Activated T-cell treated with anti-CD3 and anti-CD28 coated beads for 1 hour (primary cell): ENCODE data around the gene ZNF3.
"Not testable (repeated sequence)": the region's sequence is repeated elsewhere in the genome, so short reads cannot be mapped to it uniquely, and the experiment has no call there.

ENCODE experiments used
- DNase-seq: peaks from one replicate; pipeline ENCODE4 v3.0.0-alpha.2; 2020; ENCODE audit warnings: low read depth

ZNF3 gene

DNA sequence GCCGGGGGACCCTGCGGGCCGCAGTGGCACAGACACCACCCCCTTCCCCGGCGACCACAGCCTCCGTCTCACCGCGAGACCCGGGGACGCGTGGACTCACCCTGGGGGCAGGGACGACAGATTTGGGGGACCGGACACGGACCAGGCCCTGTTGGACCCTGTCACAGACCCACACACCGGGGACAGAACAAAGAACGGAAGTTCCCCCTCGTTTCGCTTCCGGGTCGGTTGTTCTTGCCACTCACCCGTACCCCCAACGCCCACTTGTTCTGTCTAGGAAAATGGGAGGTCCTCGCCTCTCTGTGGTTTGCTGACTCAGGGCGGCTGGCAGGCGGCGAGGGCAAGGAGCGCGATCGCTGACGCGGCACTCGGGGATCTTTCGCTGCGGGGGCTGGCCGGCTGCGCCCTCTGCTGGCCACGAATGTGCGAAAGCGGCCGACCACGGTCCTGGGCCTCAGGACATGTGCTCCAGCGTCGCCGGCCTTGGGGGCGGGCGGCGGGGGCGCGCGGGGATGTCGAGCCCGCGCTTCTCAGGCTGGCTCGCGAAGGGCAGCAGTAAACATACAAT, at the start of gene ZNF3:
TSS of gene ZNF3 (minus strand) at position 189 of the 568 bp plus-strand sequence. CDS start 4,366 bp downstream, outside the sequence.
- peak; percentile 93 for DNase-seq

DNA sequence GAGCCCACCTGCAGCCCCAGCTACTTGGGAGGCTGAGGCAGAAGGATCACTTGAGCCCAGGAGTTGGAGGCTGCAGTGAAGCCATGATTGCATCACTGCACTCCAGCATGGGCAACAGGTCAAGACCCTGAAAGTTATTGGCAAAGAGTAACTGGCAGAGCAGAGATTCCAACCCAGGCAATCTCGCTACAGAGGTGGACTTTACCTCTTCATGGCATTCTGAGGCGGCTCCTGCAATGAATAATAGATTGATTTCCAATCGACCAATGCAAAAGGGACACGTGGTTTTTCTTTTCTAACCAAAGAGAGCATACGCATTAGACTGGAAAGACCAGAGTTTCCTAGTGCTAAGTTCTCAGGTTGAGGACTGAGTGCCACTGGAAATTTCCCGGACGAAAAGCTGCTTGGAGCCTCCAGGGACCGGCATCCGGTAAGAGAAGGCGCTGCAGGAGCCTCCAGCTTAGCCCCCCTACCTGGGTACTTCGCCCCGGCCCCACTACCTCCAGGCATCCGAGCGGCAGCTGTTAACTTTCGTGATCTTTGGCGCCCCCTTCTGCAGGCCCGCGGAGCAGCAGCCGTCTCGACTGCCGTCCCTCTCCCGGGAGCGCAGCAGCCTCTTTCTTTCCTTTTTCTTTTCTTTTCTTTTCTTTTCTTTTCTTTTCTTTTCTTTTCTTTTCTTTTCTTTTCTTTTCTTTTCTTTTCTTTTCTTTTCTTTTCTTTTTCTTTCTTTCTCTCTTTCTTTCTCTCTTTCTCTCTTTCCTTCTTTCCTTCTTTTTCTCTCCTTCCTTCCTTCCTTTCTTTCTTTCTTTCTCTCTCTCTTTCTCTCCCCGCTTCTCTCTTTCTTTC, 49.3 kb upstream of the ZNF3 start:
- peak; percentile 80 for DNase-seq

DNA sequence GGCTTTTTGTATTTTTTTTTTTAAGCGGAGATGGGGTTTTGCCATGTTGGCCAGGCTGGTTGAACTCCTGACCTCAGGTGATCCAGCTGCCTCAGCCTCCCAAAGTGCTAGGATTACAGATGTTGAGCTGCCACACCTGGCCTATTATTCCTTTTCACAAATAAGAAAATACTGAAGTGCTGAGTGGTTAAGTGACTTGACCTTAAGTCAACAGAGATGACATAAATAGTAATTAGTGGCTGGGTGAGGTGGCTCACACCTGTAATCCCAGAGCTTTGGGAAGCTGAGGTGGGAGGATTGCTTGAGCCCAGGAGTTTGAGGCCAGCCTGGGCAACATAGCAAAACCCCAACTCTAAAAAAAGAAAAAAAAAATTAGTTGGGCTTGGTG, 48.7 kb upstream of the ZNF3 start:
- not testable (repeated sequence) for DNase-seq

DNA sequence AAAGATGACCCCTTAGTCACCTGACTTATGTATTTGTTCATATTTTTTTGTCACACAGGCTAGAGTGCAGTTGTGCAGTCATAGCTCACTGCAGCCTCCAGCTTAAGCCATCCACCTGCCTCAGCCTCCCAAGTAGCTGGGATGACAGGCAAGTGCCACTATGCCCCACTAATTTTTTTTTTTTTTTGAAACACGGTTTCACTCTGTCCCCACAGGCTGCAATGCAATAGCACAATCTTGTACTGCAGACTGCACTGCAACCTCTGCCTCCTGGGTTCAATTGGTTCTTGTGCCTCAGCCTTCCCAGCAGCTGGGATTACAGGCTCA, 47.1 kb upstream of the ZNF3 start:
- no peak for DNase-seq

DNA sequence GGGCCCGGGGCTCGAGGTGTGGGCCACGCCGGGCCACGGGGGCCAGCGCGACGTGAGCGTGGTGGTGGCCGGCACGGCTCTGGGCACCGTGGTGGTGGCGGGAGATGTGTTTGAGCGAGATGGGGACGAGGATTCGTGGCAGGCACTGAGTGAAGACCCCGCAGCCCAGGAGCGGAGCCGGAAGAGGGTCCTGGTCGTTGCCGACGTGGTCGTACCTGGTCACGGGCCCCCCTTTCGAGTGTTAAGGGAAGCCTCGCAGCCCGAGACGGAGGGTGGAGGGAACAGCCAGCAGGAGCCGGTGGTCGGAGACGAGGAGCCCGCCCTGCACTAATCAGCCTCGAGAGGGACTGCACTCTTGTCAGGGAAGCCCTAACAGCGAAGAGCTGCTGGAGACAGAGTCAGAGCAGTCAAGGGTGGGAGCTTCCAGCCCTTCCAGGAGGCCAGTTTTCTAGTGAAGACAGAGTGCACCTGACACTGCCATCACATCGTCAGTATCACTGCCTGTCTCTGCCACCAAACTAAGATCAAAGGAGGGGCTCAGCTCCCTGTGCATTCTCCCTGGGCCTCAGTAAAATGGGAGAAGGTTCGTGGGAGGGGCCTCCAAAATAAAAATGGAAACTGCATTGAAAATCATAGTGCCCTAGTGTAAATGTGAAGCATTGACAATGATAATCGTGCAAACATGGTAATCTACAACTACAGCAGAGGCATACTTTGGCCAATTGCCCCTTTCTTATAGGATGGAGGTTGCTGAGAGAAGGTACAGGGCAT, 46.5 kb upstream of the ZNF3 start:
- DNase-seq = no peak

DNA sequence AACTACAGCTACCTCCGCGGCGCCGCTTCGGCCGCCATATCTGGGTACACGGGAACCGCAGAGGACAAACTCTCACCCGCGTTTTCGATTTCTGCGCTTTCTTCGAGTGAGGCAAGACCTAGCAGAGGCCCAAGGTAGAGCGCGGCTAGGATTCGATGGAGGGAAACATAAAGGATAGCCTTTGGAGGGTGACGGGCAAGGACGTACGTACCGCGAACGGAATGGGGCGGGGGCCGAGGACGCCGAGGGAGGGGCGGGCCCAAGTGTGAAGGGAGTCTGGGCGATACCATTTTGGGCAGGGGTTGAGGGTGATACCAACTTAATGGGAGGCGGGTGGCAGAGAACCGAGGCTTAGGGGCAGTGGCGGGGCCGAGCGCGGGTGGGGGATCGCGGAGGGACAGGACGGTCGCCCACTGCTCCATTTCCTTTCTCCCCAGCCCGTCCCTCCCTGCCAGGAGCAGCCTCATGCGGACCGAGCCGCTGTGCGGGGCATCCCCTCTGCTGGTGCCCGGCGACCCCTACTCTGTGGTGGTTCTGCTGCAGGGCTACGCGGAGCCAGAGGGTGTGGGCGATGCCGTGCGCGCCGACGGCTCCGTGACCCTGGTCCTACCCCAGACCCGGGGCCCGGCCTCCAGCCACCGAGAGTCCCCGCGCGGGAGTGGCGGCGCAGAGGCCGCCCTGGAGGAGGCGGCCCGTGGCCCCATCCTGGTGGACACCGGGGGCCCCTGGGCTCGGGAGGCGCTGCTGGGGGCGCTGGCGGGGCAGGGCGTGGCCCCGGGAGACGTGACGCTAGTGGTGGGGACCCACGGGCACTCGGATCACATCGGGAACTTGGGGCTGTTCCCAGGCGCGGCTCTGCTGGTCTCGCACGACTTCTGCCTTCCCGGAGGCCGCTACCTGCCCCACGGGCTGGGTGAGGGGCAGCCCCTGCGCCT, 45.7 kb upstream of the ZNF3 start, which contains the start of gene MBLAC1:
TSS of gene MBLAC1 (plus strand) at position 37 of the 935 bp plus-strand sequence. CDS start at position 466, 429 bp downstream.
- DNase-seq = peak; percentile 90

DNA sequence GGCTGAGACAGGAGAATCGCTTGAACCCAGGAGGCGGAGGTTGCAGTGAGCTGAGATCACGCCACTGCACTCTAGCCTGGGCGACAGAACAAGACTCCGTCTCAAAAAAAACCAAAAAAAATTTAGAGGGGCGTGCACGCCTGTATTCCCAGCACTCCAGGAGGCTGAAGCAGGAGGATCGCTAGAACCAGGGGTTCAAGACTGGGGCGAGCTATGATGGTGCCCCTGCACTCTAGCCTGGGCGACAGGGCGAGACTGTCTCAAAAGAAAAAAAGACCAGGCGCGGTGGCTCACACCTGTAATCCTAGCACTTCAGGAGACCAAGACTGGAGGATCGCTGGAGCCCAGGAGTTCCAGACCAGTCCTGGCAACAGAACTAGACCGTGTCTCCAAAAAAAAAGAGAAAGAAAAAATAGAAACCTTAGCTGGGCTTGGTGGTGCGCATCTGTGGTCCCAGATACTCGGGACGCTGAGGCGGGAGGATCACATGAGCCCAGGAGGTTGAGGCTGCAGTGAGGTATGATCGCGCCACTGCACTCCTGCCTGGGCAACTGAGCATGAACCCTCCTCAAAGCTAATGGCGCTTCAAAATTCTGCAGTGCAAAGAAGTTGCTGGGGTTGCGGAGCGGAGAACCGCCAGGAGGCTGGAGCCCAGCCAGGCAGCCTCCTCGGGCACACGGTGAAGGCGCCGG, 44.9 kb upstream of the ZNF3 start:
- DNase-seq = no peak

DNA sequence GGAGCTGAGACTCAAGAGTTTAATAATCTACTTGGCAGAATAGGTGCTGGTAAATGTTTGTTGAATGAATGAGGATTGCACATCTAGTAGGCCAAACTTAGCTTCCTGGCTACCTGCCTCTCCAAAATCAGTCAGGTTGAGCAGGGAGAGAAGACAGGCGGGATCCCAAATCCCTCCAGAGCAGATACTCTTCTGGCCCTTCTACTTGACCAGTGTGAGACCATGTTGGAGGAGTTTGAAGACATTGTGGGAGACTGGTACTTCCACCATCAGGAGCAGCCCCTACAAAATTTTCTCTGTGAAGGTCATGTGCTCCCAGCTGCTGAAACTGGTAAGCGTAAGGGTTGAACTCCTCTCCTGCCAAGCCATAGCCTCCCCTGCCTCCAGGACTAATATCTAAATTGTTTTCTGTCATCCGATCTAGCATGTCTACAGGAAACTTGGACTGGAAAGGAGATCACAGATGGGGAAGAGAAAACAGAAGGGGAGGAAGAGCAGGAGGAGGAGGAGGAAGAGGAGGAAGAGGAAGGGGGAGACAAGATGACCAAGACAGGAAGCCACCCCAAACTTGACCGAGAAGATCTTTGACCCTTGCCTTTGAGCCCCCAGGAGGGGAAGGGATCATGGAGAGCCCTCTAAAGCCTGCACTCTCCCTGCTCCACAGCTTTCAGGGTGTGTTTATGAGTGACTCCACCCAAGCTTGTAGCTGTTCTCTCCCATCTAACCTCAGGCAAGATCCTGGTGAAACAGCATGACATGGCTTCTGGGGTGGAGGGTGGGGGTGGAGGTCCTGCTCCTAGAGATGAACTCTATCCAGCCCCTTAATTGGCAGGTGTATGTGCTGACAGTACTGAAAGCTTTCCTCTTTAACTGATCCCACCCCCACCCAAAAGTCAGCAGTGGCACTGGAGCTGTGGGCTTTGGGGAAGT, 43.0 kb upstream of the ZNF3 start:
- DNase-seq = no peak

DNA sequence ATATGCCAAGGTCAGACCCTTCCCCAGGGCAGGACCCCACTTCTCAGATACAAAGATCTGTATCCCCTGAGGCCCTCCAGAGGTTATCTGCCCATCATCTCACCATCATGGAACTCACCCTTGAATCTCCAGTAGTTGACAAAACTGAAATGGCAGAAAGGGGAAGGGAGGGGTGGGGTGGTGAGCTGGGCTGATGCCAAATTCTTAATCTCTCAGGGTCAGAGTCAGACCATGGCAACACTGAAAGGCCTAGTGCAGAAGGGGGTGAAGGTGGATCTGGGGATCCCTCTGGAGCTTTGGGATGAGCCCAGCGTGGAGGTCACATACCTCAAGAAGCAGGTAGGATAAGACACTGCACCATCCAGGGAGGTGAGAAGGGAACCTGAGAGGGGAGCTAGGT, 41.0 kb upstream of the ZNF3 start:
- no peak for DNase-seq

DNA sequence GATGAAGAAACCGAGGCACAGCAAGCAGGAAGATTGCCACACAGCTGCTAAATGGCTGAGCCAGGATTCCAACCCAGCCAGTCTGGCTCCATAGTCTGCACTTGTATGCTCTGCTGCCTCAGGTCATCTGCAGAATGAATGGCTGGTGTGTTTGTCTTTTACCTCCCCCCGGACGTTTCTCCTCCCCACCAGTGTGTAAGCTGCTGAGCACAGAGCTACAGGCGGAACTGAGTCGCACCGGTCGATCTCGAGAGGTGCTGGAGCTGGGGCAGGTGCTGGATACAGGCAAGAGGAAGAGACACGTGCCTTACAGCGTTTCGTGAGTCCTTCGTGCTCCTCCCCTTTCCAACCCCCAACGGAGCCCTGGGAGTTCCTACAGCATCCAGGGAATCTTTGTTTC, 40.5 kb upstream of the ZNF3 start:
- DNase-seq = no peak

DNA sequence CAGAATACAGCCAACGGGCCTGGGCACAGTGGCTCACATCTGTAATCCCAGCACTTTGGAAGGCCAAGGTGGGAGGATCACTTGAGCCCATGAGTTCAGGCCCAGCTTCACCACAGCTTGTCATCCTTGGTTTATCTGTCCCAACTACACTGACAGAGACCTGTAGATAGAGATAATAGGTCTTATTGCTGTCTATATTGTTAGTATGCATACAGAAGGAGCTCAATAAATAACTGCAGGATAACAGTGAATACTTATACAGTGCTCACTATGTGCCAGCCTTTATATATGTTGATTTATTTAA, 39.2 kb upstream of the ZNF3 start:
- DNase-seq = no peak

DNA sequence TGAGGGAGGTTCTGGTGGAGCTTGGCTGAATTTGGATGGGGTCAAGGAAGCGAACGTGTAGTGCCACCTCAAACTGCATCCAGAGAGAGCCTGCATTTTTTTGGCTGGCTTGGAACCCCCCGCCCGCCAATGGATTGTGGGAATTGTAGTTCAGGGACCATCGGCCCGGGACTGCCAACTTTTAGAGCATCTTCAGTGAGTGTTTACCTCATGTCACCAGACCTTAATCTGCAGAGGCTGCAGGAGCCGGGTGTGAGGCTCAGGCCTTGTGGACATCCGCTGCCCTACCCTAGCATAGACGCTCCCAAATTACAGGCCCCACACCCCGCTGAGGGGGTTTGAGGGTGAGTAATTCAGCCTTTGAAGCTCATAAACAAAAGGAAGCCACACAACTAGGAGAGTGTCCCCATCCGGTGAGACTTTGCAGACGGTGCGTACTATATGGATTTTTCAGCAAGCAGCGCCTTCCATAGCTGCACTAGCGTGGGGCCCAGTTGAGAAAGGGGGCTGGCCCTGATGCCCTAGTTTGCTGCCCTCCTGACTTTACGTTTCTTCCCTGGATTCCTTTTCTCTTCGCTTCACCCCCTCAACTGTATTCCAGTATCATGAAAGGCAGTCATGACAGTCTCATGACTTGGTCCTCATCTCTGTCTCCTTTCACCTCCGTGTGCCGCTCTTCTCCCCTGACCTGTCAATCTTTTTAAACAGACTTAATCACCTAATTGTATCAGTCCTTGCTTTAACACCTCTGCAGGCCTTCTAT, 38.6 kb upstream of the ZNF3 start:
- peak; percentile 53 for DNase-seq

DNA sequence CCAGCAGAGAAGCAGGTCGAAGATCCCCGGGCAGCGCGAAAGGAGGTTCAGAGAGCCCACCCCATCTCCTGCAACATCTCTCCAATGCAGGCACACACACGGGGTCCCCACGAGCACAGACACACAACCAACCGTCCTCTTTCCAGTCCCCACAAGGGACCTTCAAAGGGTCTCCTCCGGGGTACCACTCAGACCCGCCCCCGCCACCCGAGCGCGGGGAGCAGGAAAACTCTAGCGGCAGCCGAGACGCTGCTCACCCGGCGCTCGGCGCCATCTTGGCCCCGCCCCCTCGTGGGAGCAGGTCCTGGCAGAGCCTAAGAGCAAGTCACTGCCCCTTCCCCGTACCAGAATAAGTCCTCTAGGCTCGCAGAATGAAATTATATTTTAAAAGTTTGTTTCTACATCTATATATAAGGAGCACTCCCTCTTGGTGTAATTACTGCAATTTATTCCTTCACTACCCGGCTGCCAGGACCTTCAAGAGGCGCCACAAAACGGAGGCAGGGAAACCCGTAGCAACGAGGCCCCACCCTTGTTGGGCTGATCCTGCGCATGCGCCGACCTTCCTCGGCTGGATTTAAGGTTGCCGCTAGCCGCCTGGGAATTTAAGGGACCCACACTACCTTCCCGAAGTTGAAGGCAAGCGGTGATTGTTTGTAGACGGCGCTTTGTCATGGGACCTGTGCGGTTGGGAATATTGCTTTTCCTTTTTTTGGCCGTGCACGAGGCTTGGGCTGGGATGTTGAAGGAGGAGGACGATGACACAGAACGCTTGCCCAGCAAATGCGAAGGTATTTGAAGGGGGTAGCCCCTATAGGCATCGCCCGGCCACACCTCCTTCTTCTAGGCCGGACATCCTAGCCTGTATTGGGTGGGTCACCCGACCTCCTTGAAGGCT, 37.8 kb upstream of the ZNF3 start, which contains the start of the genes CNPY4 and TAF6:
TSS of gene CNPY4 (plus strand) at position 563 of the 898 bp plus-strand sequence. CDS start at position 674, 111 bp downstream.
TSS of gene TAF6 (minus strand) at position 287 of the 898 bp plus-strand sequence. CDS start 5,149 bp downstream, outside the sequence.
- peak; percentile 95 for DNase-seq

DNA sequence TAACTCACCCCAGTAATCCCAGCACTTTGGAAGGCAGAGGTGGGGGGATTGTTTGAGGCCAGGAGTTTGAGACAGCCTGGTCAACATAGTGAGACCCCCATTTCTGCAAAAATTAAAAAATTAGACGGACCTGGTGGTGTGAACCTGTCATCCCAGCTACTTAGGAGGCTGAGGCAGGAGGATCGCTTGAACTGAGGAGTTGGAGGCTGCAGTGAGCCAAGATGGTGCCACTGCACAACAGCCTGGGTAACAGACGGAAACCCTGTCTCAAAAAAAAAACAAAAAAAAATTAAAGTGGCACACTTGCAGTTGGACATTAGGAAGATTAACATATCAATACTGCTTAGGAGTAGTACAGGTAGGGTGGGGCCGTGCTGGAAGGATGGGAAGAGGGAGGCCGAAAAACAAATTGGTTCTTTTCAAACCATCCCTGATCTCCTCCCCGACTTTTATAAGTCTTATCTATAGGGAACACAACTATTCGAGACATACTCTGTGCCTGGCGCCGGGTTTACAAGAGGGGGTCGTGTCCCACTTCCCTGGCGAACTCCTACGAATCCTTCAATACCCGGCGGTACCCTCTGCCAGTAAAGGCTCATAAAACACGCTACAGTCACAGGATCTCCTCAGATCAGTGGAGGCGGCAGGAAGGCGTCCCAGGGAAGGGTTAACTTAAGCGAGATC, 37.0 kb upstream of the ZNF3 start:
- DNase-seq = no peak

DNA sequence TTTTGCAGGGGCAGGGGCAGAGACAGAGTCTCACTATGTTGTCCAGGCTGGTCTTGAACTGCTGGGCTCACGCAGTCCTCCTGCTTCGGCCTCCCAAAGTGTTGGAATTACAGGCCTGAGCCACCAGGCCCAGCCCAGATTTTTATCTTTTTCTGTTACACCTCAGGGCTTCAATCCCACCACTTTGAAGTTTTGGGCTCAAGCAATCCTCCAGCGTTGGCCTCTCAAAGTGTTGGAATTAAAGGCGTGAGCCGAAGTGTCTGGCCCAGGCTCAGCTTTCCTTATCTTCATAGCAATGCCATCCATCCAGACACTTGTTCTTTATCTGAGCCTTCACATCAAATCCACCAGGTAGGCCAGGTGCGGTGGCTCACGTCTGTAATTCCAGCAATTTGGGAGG, 33.5 kb upstream of the ZNF3 start:
- DNase-seq = no peak

DNA sequence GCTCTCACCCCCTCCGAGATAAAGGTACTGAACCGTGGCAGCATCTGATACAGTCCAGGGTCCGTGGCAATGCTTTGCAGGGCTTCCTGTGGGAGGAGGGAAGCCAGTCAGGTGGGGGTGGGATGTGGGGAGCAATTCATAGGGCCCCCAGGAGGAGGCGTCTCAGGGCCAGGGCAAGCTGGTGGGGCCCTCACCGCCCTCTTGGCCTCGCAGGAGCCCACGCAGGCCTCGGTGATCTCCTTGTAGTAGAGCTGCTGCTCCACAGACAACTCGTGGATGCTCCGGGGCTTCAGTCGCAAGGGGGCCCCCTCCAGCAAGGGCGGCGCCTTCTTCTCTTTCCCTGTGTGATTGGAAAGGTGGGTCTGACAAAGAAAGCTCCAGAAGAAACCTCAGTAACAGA, 30.4 kb upstream of the ZNF3 start:
- no peak for DNase-seq

DNA sequence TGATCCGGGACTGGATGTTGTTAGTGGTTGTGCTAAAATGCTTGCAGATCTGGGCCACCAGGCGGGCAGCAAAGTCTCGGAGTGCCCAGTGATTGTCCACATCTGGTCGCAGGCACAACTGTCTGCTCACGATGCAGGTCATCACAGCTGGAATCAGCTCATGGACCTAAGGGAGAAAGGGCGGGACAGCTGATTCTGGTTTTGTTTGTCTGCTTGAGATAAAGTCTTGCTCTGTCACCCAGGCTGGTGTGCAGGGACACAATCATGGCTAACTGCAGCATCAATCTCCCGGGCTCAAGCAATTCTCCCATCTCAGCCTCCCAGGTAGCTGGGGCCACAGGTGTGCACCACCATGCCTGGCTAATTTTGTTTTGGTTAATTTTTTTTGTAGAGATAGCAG, 29.6 kb upstream of the ZNF3 start:
- DNase-seq = no peak
